Esophagus muscularis mucosa (tissue), 4 donors: Measurements from ENCODE around the gene LGI1. TPM values are rescaled to one million over a fixed set of nuclear protein-coding genes. Genes with fewer than 3 reads are reported as not detected.

ENCODE experiments used
- DNase-seq: peaks from one replicate; pipeline ENCODE4 v3.0.0-alpha.2; 2017; ENCODE audit errors: extremely low spot score
- H3K27ac ChIP-seq, 4 donors: fragments of 200-600 bp; sonication (generic); replicated peaks in 1 of 4; 1 replicate in 3 of 4; 2 replicates in 1 of 4; pipeline ENCODE4 v1.5.1; 2016 to 2019; ENCODE audit warnings: mild to moderate bottlenecking in 1 of 4
- H3K27me3 ChIP-seq, 4 donors: fragments of 200-600 bp; sonication (generic); one replicate each; pipeline versions ENCODE4 v1.5.1 to v1.6.0; 2016 to 2019
- H3K36me3 ChIP-seq, 4 donors: fragments of 200-600 bp; sonication (generic); one replicate each; pipeline ENCODE4 v1.5.1; 2016 to 2019
- H3K4me1 ChIP-seq, 4 donors: fragments of 200-600 bp; sonication (generic); one replicate each; pipeline ENCODE4 v1.5.1; 2016 to 2019
- H3K4me3 ChIP-seq, 4 donors: fragments of 200-600 bp; sonication (generic); 1 replicate in 2 of 4; 2 replicates in 2 of 4; pipeline ENCODE4 v1.5.1; 2016 to 2019; ENCODE audit warnings: mild to moderate bottlenecking in 4 of 4, moderate library complexity in 1 of 4
- H3K9me3 ChIP-seq, 4 donors: fragments of 200-600 bp; sonication (generic); 1 replicate in 3 of 4; 2 replicates in 1 of 4; pipeline ENCODE4 v1.5.1; 2016 to 2019
- EP300 ChIP-seq: sonication (generic); formaldehyde crosslinking; IDR thresholded peaks from one replicate; pipeline ENCODE4 v1.6.1; 2017; ENCODE audit warnings: antibody characterized with exemption
- POLR2A ChIP-seq: fragments of 450-650 bp; IDR thresholded peaks from one replicate; pipeline ENCODE4 v1.6.1; 2017; ENCODE audit warnings: antibody characterized with exemption, moderate library complexity, mild to moderate bottlenecking, low read depth
- POLR2AphosphoS5 ChIP-seq, 2 donors: sonication (generic); formaldehyde crosslinking; IDR thresholded peaks; one replicate each; pipeline ENCODE4 v1.6.1; 2017; ENCODE audit warnings: antibody characterized with exemption in 2 of 2
- WGBS: methylation state at CpG from one replicate; pipeline ENCODE4 v1.1.5; 2018; 5-methylcytosine and 5-hydroxymethylcytosine counted together
- intact Hi-C: fragments of 100-400 bp; cut with DNase I; formaldehyde crosslinking; loops from one replicate; pipeline ENCODE4 v1.15.1; 2023
- total RNA-seq, 4 donors: library from RNA; depleted of rRNA; stranded (reverse); fragments of >200 nt; gene quantifications; one replicate each; pipeline versions ENCODE4 v1.1.0 to v1.2.1, GENCODE V29; 2016
- TF ChIP-seq, protein P1 (sequence below), 3 experiments: fragments of 200-600 bp in 2 of 3; fragments of 450-650 bp in 1 of 3; sonication (generic) in 2 of 3; IDR thresholded peaks; one replicate each; pipeline ENCODE4 v1.5.1; 2017 to 2019; ENCODE audit warnings: antibody characterized with exemption in 3 of 3, mild to moderate bottlenecking in 2 of 3, moderate library complexity in 1 of 3

LGI1 gene
- under 1 TPM in 3 of 4 donors, not detected in 1; 0.17 to 0.69 (median 0.32) TPM for total RNA-seq

DNA sequence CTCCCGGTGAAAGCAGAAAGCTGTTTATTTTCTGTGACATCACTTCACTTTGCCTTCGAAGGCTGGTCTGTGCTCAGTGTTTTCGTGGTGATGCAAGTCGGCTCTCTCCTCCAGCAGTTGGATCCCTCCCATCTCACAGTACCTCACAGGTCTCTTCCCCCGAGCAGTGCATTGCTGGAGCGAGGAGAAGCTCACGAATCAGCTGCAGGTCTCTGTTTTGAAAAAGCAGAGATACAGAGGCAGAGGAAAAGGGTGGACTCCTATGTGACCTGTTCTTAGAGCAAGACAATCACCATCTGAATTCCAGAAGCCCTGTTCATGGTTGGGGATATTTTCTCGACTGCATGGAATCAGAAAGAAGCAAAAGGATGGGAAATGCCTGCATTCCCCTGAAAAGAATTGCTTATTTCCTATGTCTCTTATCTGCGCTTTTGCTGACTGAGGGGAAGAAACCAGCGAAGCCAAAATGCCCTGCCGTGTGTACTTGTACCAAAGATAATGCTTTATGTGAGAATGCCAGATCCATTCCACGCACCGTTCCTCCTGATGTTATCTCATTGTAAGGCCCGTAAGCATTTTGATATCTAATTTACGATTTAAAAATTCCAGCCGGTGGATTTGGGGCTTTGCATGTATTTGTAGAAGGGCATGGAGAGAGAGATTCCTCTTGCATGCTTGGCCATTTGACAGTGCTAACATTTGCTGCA is at the start of gene LGI1:
Gene LGI1, plus strand, starts transcription at position 136 of the 707 bp plus-strand sequence. Its CDS starts 209 bp downstream, at position 345.
- intact Hi-C loops = no loop called here
- Histone ChIP-seq H3K27me3 (peaks cover 0 to 32% (median 4%) of the 10 kb centered on the region in 4 donors), H3K4me1 (peaks cover 0 to 16% (median 11%) of the 10 kb centered on the region in 4 donors), H3K36me3 (no peaks in the 10 kb centered on the region), H3K9me3 (no peaks in the 10 kb centered on the region), H3K4me3 (peak within 1 kb of the TSS; percentile 7 to 34 (median 14)), H3K27ac (no peak within 1 kb of the TSS)
- 41% methylated on average over 16 of the region's 16 CpGs for WGBS
- TF ChIP-seq EP300 (no peak), POLR2AphosphoS5 (IDR thresholded peaks at IDR 0.05) (no peak), POLR2A (no peak)
- TF ChIP-seq, protein P1, sequence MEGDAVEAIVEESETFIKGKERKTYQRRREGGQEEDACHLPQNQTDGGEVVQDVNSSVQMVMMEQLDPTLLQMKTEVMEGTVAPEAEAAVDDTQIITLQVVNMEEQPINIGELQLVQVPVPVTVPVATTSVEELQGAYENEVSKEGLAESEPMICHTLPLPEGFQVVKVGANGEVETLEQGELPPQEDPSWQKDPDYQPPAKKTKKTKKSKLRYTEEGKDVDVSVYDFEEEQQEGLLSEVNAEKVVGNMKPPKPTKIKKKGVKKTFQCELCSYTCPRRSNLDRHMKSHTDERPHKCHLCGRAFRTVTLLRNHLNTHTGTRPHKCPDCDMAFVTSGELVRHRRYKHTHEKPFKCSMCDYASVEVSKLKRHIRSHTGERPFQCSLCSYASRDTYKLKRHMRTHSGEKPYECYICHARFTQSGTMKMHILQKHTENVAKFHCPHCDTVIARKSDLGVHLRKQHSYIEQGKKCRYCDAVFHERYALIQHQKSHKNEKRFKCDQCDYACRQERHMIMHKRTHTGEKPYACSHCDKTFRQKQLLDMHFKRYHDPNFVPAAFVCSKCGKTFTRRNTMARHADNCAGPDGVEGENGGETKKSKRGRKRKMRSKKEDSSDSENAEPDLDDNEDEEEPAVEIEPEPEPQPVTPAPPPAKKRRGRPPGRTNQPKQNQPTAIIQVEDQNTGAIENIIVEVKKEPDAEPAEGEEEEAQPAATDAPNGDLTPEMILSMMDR (IDR thresholded peaks at IDR 0.05) = no peak
- DNase-seq = no peak

DNA sequence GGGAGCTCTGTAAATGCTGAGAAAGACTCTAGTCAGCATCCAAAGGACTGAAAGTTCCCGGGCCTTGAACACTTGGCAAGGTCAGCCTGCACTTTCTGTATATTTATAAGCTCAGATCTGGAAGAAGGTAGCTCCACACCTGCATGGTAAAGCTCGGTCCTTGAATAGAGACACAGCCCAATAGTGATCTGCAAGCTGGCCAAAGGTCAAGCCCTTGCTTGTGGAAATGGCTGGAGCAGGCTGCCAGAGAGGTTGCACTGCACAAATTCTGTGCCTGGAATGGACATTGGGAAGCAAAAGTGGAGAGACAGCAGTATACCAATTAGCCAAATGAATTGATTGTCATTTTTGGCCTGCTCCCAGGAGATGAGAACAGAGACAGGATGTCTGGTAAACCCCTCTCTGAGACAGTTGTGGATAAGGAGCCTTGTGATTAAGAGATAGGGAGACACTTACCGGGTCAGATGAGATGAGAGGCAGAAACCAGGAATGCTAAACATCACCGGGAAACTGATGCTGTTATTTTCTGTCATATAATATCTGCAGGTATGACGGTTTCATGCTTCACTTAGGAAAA is 47.3 kb upstream of the LGI1 start:
- H3K4me1 ChIP-seq = no peaks in the 10 kb centered on the region
- no peaks in the 10 kb centered on the region for H3K27me3 ChIP-seq
- intact Hi-C loops = no loop called here
- H3K4me3 ChIP-seq = no peak overlapping the region
- no peak overlapping the region for H3K27ac ChIP-seq
- no peaks in the 10 kb centered on the region for H3K36me3 ChIP-seq
- H3K9me3 ChIP-seq = no peaks in the 10 kb centered on the region
- 58% methylated on average over 5 of the region's 5 CpGs for WGBS
- TF ChIP-seq POLR2AphosphoS5 (IDR thresholded peaks at IDR 0.05) (no peak), EP300 (no peak), POLR2A (no peak)
- TF ChIP-seq, protein P1 (IDR thresholded peaks at IDR 0.05) = no peak
- no peak for DNase-seq

DNA sequence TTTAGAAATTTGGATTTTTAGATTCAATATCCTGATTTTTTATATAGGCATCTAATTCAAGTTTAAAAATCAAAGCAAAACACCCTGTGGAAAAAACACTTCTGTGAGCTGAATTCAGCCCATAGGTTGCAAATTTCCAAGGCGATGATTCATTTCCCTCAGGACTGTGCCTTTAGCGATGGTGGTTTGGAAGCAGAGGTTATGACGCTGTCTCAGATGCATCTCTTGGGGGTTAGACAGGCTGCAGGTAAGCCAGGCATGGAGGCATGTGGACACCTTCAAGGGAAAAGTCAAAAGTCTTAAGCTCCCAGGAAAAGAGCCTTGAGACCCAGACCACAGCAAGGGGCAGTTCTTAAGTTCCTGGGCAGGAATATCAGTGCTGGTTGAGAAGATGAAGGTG is 45.8 kb upstream of the LGI1 start:
- no peaks in the 10 kb centered on the region for H3K4me1 ChIP-seq

DNA sequence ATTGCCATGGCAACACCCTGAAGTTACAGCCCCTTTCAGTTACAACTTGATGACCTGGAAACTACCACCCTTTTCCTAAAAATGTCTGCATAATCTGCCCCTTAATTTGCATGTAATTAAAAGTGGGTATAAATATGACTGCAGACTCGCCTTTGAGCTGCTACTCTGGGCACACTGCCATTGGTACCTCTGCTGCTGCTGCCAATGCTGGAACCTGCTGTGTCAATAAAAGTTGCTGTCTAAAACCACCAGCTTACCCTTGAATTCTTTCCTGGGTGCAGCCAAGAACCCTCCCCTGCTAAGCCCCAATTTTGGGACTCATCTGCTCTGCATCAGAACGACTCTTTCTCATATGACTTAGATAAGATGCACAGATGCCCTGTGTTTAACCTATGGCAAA is 45.1 kb upstream of the LGI1 start:
- no peak for TF ChIP-seq POLR2AphosphoS5 (IDR thresholded peaks at IDR 0.05)
- no peak for TF ChIP-seq EP300
- TF ChIP-seq, protein P1 (IDR thresholded peaks at IDR 0.05) = no peak
- no peak for TF ChIP-seq POLR2A
- Histone ChIP-seq H3K9me3 (no peaks in the 10 kb centered on the region), H3K27me3 (no peaks in the 10 kb centered on the region), H3K27ac (no peak overlapping the region), H3K4me3 (no peak overlapping the region), H3K36me3 (no peaks in the 10 kb centered on the region), H3K4me1 (no peaks in the 10 kb centered on the region)
- no peak for DNase-seq
- 59% methylated on average over 2 of the region's 2 CpGs for WGBS
- intact Hi-C loops = no loop called here

More for the DNA sequence above, 45.8 kb upstream of the LGI1 start:
- no peaks in the 10 kb centered on the region for H3K9me3 ChIP-seq
- H3K36me3 ChIP-seq = no peaks in the 10 kb centered on the region
- H3K4me3 ChIP-seq = no peak overlapping the region
- H3K27ac ChIP-seq = no peak overlapping the region
- 56% methylated on average over 3 of the region's 3 CpGs for WGBS
- intact Hi-C loops = no loop called here
- TF ChIP-seq, protein P1 (IDR thresholded peaks at IDR 0.05) = no peak
- TF ChIP-seq POLR2A = no peak
- no peak for TF ChIP-seq POLR2AphosphoS5 (IDR thresholded peaks at IDR 0.05)
- no peak for TF ChIP-seq EP300
- H3K27me3 ChIP-seq = no peaks in the 10 kb centered on the region
- no peak for DNase-seq
